MM.1S (cell line): ENCODE results near the gene ZNF789.

Experiments used
- DNase-seq: peaks from one replicate; pipeline ENCODE4 v3.0.0-alpha.2; 2015
- H2AFZ ChIP-seq: fragments of 300-600 bp; sonication (generic); 2 replicates; pipeline ENCODE4 v1.6.0; 2016; ENCODE audit warnings: antibody characterized with exemption, low read length
- H3F3A ChIP-seq: fragments of 300-600 bp; sonication (generic); 2 replicates; pipeline ENCODE4 v1.6.1; 2016; ENCODE audit warnings: mild to moderate bottlenecking, antibody characterized with exemption, low read length, moderate library complexity, mixed read lengths; ENCODE audit not compliant: insufficient read depth
- H3K27ac ChIP-seq: fragments of 300-600 bp; sonication (generic); 2 replicates; pipeline ENCODE4 v1.5.1; 2016; ENCODE audit warnings: mild to moderate bottlenecking, low read length
- H3K27me3 ChIP-seq: fragments of 300-600 bp; sonication (generic); replicated peaks from 2 replicates; pipeline ENCODE4 v1.6.0; 2016; ENCODE audit warnings: low read length; ENCODE audit not compliant: insufficient read depth
- H3K36me3 ChIP-seq: fragments of 300-600 bp; sonication (generic); replicated peaks from 2 replicates; pipeline ENCODE4 v1.6.1; 2016; ENCODE audit warnings: mild to moderate bottlenecking, low read length, mixed read lengths; ENCODE audit not compliant: insufficient read depth
- H3K4me1 ChIP-seq: fragments of 300-600 bp; sonication (generic); 2 replicates; pipeline ENCODE4 v1.6.1; 2016; ENCODE audit warnings: low read length, mixed read lengths
- H3K4me2 ChIP-seq: fragments of 300-600 bp; sonication (generic); 2 replicates; pipeline ENCODE4 v1.6.0; 2016; ENCODE audit warnings: low read depth, low read length
- H3K4me3 ChIP-seq: fragments of 300-600 bp; sonication (generic); 2 replicates; pipeline ENCODE4 v1.5.1; 2016; ENCODE audit warnings: low read length, mixed read lengths
- H3K79me2 ChIP-seq: fragments of 300-600 bp; sonication (generic); 2 replicates; pipeline ENCODE4 v1.6.1; 2016; ENCODE audit warnings: mixed run types, low read length, mixed read lengths
- H3K9ac ChIP-seq: fragments of 300-600 bp; sonication (generic); 2 replicates; pipeline ENCODE4 v1.6.1; 2016; ENCODE audit warnings: low read length, mixed read lengths
- H3K9me2 ChIP-seq: fragments of 300-600 bp; sonication (generic); replicated peaks from 2 replicates; pipeline ENCODE4 v1.6.1; 2016; ENCODE audit warnings: mild to moderate bottlenecking, low read length, mixed read lengths; ENCODE audit not compliant: insufficient read depth
- H3K9me3 ChIP-seq: fragments of 300-600 bp; sonication (generic); replicated peaks from 2 replicates; pipeline ENCODE4 v1.6.1; 2016; ENCODE audit warnings: mild to moderate bottlenecking, low read length, mixed read lengths; ENCODE audit not compliant: insufficient read depth
- H4K20me1 ChIP-seq: fragments of 300-600 bp; sonication (generic); 2 replicates; pipeline ENCODE4 v1.6.1; 2016; ENCODE audit warnings: mild to moderate bottlenecking, low read length, moderate library complexity, mixed read lengths; ENCODE audit not compliant: insufficient read depth
- CTCF ChIP-seq: fragments of 300-600 bp; sonication (generic); IDR thresholded peaks from 2 replicates; pipeline ENCODE4 v1.5.1; 2016; ENCODE audit warnings: antibody characterized with exemption, low read length, mixed read lengths
- EZH2 ChIP-seq: fragments of 300-600 bp; sonication (generic); optimal IDR thresholded peaks from 2 replicates; pipeline ENCODE3; 2017; ENCODE audit warnings: low read depth, mild to moderate bottlenecking, antibody characterized with exemption, low read length, mixed read lengths
- EZH2phosphoT487 ChIP-seq: fragments of 300-600 bp; sonication (generic); IDR thresholded peaks from 2 replicates; pipeline ENCODE4 v1.6.1; 2018; ENCODE audit warnings: antibody characterized with exemption, low read length

ZNF789 gene

GRCh38 chr7:99469381-99470065, 3.2 kb upstream of the ZNF789 start:
- peaks cover 32% of the 10 kb centered on the region for H3K79me2 ChIP-seq
- H3F3A ChIP-seq = 0 out of 2 replicates have a peak, but pooled peaks cover 4% of the 10 kb centered on the region
- H3K36me3 ChIP-seq = no peaks in the 10 kb centered on the region
- H3K4me3 ChIP-seq = no peak overlapping the region
- H3K4me1 ChIP-seq = peaks cover 3% of the 10 kb centered on the region; the same call in 1 of the 2 replicates
- no peak overlapping the region for H2AFZ ChIP-seq
- no peak overlapping the region for H3K9ac ChIP-seq
- TF ChIP-seq EZH2phosphoT487 (no peak), EZH2 (no peak), CTCF (no peak)
- H3K4me2 ChIP-seq = no peak overlapping the region
- H3K9me3 ChIP-seq = no peaks in the 10 kb centered on the region
- H3K27me3 ChIP-seq = peaks cover 11% of the 10 kb centered on the region
- no peaks in the 10 kb centered on the region for H4K20me1 ChIP-seq
- no peak overlapping the region for H3K27ac ChIP-seq
- DNase-seq = no peak
- H3K9me2 ChIP-seq = no peaks in the 10 kb centered on the region

GRCh38 chr7:99473315-99473596, 566 bp downstream of the ZNF789 start:
- Histone ChIP-seq H3K9me2 (no peaks in the 10 kb centered on the region), H3K27ac (peak overlapping the region; percentile 68; the same call in 1 of the 2 replicates), H3K4me1 (peaks cover 3% of the 10 kb centered on the region; the same call in 1 of the 2 replicates), H3F3A (0 out of 2 replicates have a peak, but pooled peaks cover 4% of the 10 kb centered on the region), H3K9ac (peak overlapping the region; percentile 77), H3K79me2 (peaks cover 48% of the 10 kb centered on the region), H3K27me3 (peaks cover 11% of the 10 kb centered on the region), H3K4me3 (peak overlapping the region; percentile 91), H2AFZ (peak overlapping the region; percentile 81), H3K4me2 (peak overlapping the region; percentile 71), H4K20me1 (no peaks in the 10 kb centered on the region), H3K9me3 (no peaks in the 10 kb centered on the region), H3K36me3 (no peaks in the 10 kb centered on the region)
- peak; percentile 37 for DNase-seq
- TF ChIP-seq EZH2phosphoT487 = no peak
- TF ChIP-seq CTCF = no peak
- no peak for TF ChIP-seq EZH2

- no peak for TF ChIP-seq EZH2
- TF ChIP-seq CTCF = no peak
- no peak for TF ChIP-seq EZH2phosphoT487
- no peak overlapping the region for H2AFZ ChIP-seq
- H3K27ac ChIP-seq = no peak overlapping the region
- H3K4me3 ChIP-seq = no peak overlapping the region
- no peaks in the 10 kb centered on the region for H3K27me3 ChIP-seq
- no peaks in the 10 kb centered on the region for H3K9me2 ChIP-seq
- H4K20me1 ChIP-seq = no peaks in the 10 kb centered on the region
- peaks cover 64% of the 10 kb centered on the region for H3K79me2 ChIP-seq
- peaks cover 3% of the 10 kb centered on the region; the same call in 1 of the 2 replicates for H3K4me1 ChIP-seq
- H3F3A ChIP-seq = 0 out of 2 replicates have a peak, but pooled peaks cover 4% of the 10 kb centered on the region
- DNase-seq = no peak
- H3K9ac ChIP-seq = no peak overlapping the region
- H3K4me2 ChIP-seq = no peak overlapping the region
- no peaks in the 10 kb centered on the region for H3K9me3 ChIP-seq
- no peaks in the 10 kb centered on the region for H3K36me3 ChIP-seq
Observed at GRCh38 chr7:99476107-99476506, 3.4 kb downstream of the ZNF789 start.
